Loucy (cell line): ENCODE data around the gene NT5DC4.
A peak's percentile ranks its signal among the peaks of the same experiment; 100 is the strongest.

Experiments used
- H2AFZ ChIP-seq: fragments of 200-600 bp; sonication (generic); 2 replicates; pipeline ENCODE4 v1.6.0; 2016; ENCODE audit warnings: antibody characterized with exemption, mild to moderate bottlenecking, low read length, moderate library complexity
- H3F3A ChIP-seq: fragments of 200-600 bp; 2 replicates; pipeline ENCODE4 v1.6.0; 2016; ENCODE audit warnings: antibody characterized with exemption, low read depth, mild to moderate bottlenecking
- H3K27me3 ChIP-seq: fragments of 200-600 bp; sonication (generic); 2 replicates; pipeline ENCODE4 v1.6.1; 2014; ENCODE audit warnings: low read length, mild to moderate bottlenecking; ENCODE audit not compliant: insufficient read depth, poor library complexity, severe bottlenecking
- H3K36me3 ChIP-seq: fragments of 200-600 bp; sonication (generic); 2 replicates; pipeline ENCODE4 v1.6.1; 2016; ENCODE audit warnings: low read length; ENCODE audit not compliant: insufficient read depth
- H3K4me1 ChIP-seq: fragments of 200-600 bp; sonication (generic); 2 replicates; pipeline ENCODE4 v1.5.1; 2014; ENCODE audit warnings: low read length, mild to moderate bottlenecking; ENCODE audit not compliant: insufficient read depth, poor library complexity, severe bottlenecking
- H3K4me2 ChIP-seq: fragments of 200-600 bp; sonication (generic); 2 replicates; pipeline ENCODE4 v1.6.0; 2014; ENCODE audit warnings: antibody characterized with exemption, low read length, low read depth, mild to moderate bottlenecking; ENCODE audit not compliant: poor library complexity, severe bottlenecking
- H3K4me3 ChIP-seq: fragments of 200-600 bp; sonication (generic); 2 replicates; pipeline ENCODE4 v1.5.1; 2014; ENCODE audit warnings: low read length, mild to moderate bottlenecking, mixed read lengths; ENCODE audit not compliant: poor library complexity, severe bottlenecking
- H3K79me2 ChIP-seq: fragments of 200-600 bp; sonication (generic); 2 replicates; pipeline ENCODE4 v1.6.1; 2014; ENCODE audit warnings: low read length; ENCODE audit not compliant: insufficient read depth
- H3K9ac ChIP-seq: fragments of 200-600 bp; sonication (generic); 2 replicates; pipeline ENCODE4 v1.6.0; 2014; ENCODE audit warnings: mild to moderate bottlenecking, low read depth, low read length, moderate library complexity; ENCODE audit not compliant: poor library complexity, severe bottlenecking
- H3K9me2 ChIP-seq: fragments of 200-600 bp; sonication (generic); replicated peaks from 2 replicates; pipeline ENCODE4 v1.6.1; 2016; ENCODE audit warnings: low read depth, low read length, mixed read lengths
- H3K9me3 ChIP-seq: fragments of 200-600 bp; sonication (generic); 2 replicates; pipeline ENCODE4 v1.6.1; 2014; ENCODE audit warnings: mild to moderate bottlenecking, antibody characterized with exemption, low read length, low read depth; ENCODE audit not compliant: insufficient read depth
- H4K20me1 ChIP-seq: fragments of 200-600 bp; sonication (generic); 2 replicates; pipeline ENCODE4 v1.6.0; 2014; ENCODE audit warnings: antibody characterized with exemption, low read length, mild to moderate bottlenecking; ENCODE audit not compliant: insufficient read depth, poor library complexity, severe bottlenecking
- CTCF ChIP-seq: fragments of 200-600 bp; sonication (generic); conservative IDR thresholded peaks from 2 replicates; pipeline ENCODE4 v1.5.1; 2014; ENCODE audit warnings: mild to moderate bottlenecking, antibody characterized with exemption, low read length
- EZH2phosphoT487 ChIP-seq: fragments of 200-600 bp; IDR thresholded peaks from 2 replicates; pipeline ENCODE4 v1.6.1; 2018; ENCODE audit warnings: antibody characterized with exemption, mild to moderate bottlenecking, moderate library complexity, borderline replicate concordance

Gene NT5DC4

GRCh38 chr2:112755444-112755843 lies 34.6 kb downstream of the NT5DC4 start:
- no peak overlapping the region for H3K4me3 ChIP-seq
- peaks cover 94% of the 10 kb centered on the region for H3K36me3 ChIP-seq
- no peaks in the 10 kb centered on the region for H3K9me3 ChIP-seq
- no peak overlapping the region for H3K9ac ChIP-seq
- peaks cover 75% of the 10 kb centered on the region for H3K79me2 ChIP-seq
- no peak overlapping the region for H2AFZ ChIP-seq
- H3F3A ChIP-seq: no peaks in the 10 kb centered on the region
- TF ChIP-seq CTCF: no peak
- no peak for TF ChIP-seq EZH2phosphoT487
- H3K4me1 ChIP-seq: peaks cover 50% of the 10 kb centered on the region
- H3K9me2 ChIP-seq: no peaks in the 10 kb centered on the region
- no peaks in the 10 kb centered on the region for H3K27me3 ChIP-seq
- H3K4me2 ChIP-seq: peak overlapping the region; percentile 31
- peaks cover 15% of the 10 kb centered on the region for H4K20me1 ChIP-seq

- no peaks in the 10 kb centered on the region for H3K27me3 ChIP-seq
- H3K9me3 ChIP-seq: no peaks in the 10 kb centered on the region
- peaks cover 53% of the 10 kb centered on the region for H3K4me1 ChIP-seq
- peaks cover 87% of the 10 kb centered on the region for H3K36me3 ChIP-seq
- H3F3A ChIP-seq: no peaks in the 10 kb centered on the region
- no peak overlapping the region for H3K4me3 ChIP-seq
- peaks cover 80% of the 10 kb centered on the region for H3K79me2 ChIP-seq
- peaks cover 19% of the 10 kb centered on the region for H4K20me1 ChIP-seq
- no peaks in the 10 kb centered on the region for H3K9me2 ChIP-seq
- no peak overlapping the region for H3K4me2 ChIP-seq
- H2AFZ ChIP-seq: no peak overlapping the region
- TF ChIP-seq EZH2phosphoT487 (no peak), CTCF (no peak)
- no peak overlapping the region for H3K9ac ChIP-seq
Observed at GRCh38 chr2:112756207-112756606, 35.4 kb downstream of the NT5DC4 start.

GRCh38 chr2:112757265-112757664 lies 36.4 kb downstream of the NT5DC4 start:
- Histone ChIP-seq H4K20me1 (peaks cover 27% of the 10 kb centered on the region), H3K79me2 (peaks cover 91% of the 10 kb centered on the region), H3K27me3 (no peaks in the 10 kb centered on the region), H3K4me1 (peaks cover 62% of the 10 kb centered on the region), H2AFZ (no peak overlapping the region), H3F3A (no peaks in the 10 kb centered on the region), H3K36me3 (peaks cover 77% of the 10 kb centered on the region), H3K4me3 (peak overlapping the region; percentile 20), H3K4me2 (peak overlapping the region; percentile 94), H3K9me2 (no peaks in the 10 kb centered on the region), H3K9me3 (no peaks in the 10 kb centered on the region), H3K9ac (no peak overlapping the region)
- TF ChIP-seq EZH2phosphoT487: no peak
- no peak for TF ChIP-seq CTCF
